Uterus (tissue), 4 donors: ENCODE results near the gene SNU13. TPM values are rescaled to one million over a fixed set of nuclear protein-coding genes. Genes with fewer than 3 reads are reported as not detected.
"Not testable (repeated sequence)": the region's sequence is repeated elsewhere in the genome, so short reads cannot be mapped to it uniquely, and the experiment has no call there.

Source experiments
- DNase-seq, 2 donors: peaks; one replicate each; pipeline ENCODE4 v3.0.0-alpha.2; 2019 to 2020
- H3K27ac ChIP-seq, 2 donors: fragments of 200-600 bp; sonication (generic); 1 replicate in 1 of 2; 2 replicates in 1 of 2; pipeline ENCODE4 v1.5.1; 2016 to 2018
- H3K27me3 ChIP-seq, 2 donors: fragments of 200-600 bp; sonication (generic); one replicate each; pipeline ENCODE4 v1.5.1; 2018 to 2019; ENCODE audit warnings: control low read depth in 1 of 2
- H3K36me3 ChIP-seq, 2 donors: fragments of 200-600 bp; sonication (generic); one replicate each; pipeline ENCODE4 v1.5.1; 2019; ENCODE audit warnings: control low read depth in 1 of 2
- H3K4me1 ChIP-seq, 2 donors: fragments of 200-600 bp; sonication (generic); one replicate each; pipeline ENCODE4 v1.5.1; 2018 to 2019; ENCODE audit warnings: control low read depth in 1 of 2
- H3K4me3 ChIP-seq, 2 donors: fragments of 200-600 bp; sonication (generic); 1 replicate in 1 of 2; 2 replicates in 1 of 2; pipeline ENCODE4 v1.5.1; 2018 to 2019; ENCODE audit warnings: mild to moderate bottlenecking in 1 of 2
- H3K9me3 ChIP-seq, 2 donors: fragments of 200-600 bp; sonication (generic); one replicate each; pipeline ENCODE4 v1.5.1; 2019; ENCODE audit warnings: control low read depth in 1 of 2
- CTCF ChIP-seq, 4 experiments: fragments of 200-600 bp in 2 of 4; fragments of 450-650 bp in 2 of 4; sonication (generic) in 2 of 4; IDR thresholded peaks; one replicate each; pipeline ENCODE4 v1.5.1; 2016 to 2019; ENCODE audit warnings: antibody characterized with exemption in 4 of 4, mild to moderate bottlenecking in 2 of 4, moderate library complexity in 1 of 4
- POLR2A ChIP-seq, 2 donors: fragments of 450-650 bp; IDR thresholded peaks; one replicate each; pipeline ENCODE4 v1.6.1; 2016; ENCODE audit warnings: antibody characterized with exemption in 2 of 2, mild to moderate bottlenecking in 1 of 2, moderate library complexity in 1 of 2
- intact Hi-C: fragments of 100-400 bp; cut with DNase I; formaldehyde crosslinking; loops from one replicate; pipeline ENCODE4 v1.15.1; 2023; ENCODE audit warnings: low total_unique reads
- total RNA-seq, 4 donors: library from RNA; depleted of rRNA in 3 of 4; stranded (reverse); fragments of >200 nt in 3 of 4; gene quantifications; one replicate each; pipeline versions ENCODE4 v1.1.0 to v1.2.4, GENCODE V29; 2014 to 2023
- donor health status: DM: yes; HTN: yes; CAD: no.

Gene SNU13
- total RNA-seq, 4 donors from 2014 or later, result 62.1 to 136 (median 96.2) TPM

- H3K27me3 ChIP-seq, result no peaks in the 10 kb centered on the region
- H3K9me3 ChIP-seq, result no peaks in the 10 kb centered on the region
- peak overlapping the region; percentile 83 to 93 for H3K27ac ChIP-seq
- intact Hi-C loops, result no loop called here
- H3K36me3 ChIP-seq, result no peaks in the 10 kb centered on the region
- DNase-seq, result peak; percentile 85 to 86
- TF ChIP-seq CTCF (IDR thresholded peaks at IDR 0.05), result no peak
- TF ChIP-seq POLR2A (IDR thresholded peaks at IDR 0.05), result peak; percentile 82 to 83
- H3K4me3 ChIP-seq, result peak overlapping the region; percentile 44 to 60
- H3K4me1 ChIP-seq, result no peaks in the 10 kb centered on the region
Measured at GRCh38 chr22:41682033-41682807, 6.4 kb downstream of the SNU13 start.

GRCh38 chr22:41681616-41682015, 7.1 kb downstream of the SNU13 start:
- H3K4me1 ChIP-seq, result no peaks in the 10 kb centered on the region
- TF ChIP-seq CTCF (IDR thresholded peaks at IDR 0.05), result no peak
- TF ChIP-seq POLR2A (IDR thresholded peaks at IDR 0.05), result no peak
- no peaks in the 10 kb centered on the region for H3K36me3 ChIP-seq
- no peaks in the 10 kb centered on the region for H3K9me3 ChIP-seq
- DNase-seq, result no peak
- peak overlapping the region; percentile 83 to 93 for H3K27ac ChIP-seq
- H3K27me3 ChIP-seq, result no peaks in the 10 kb centered on the region
- H3K4me3 ChIP-seq, result peak overlapping the region; percentile 44 to 60
- intact Hi-C loops, result no loop called here

- H3K36me3 ChIP-seq, result no peaks in the 10 kb centered on the region
Measured at GRCh38 chr22:41676134-41676533, 12.5 kb downstream of the SNU13 start.

GRCh38 chr22:41674846-41675340, 13.8 kb downstream of the SNU13 start:
- TF ChIP-seq CTCF (IDR thresholded peaks at IDR 0.05) (no peak), POLR2A (IDR thresholded peaks at IDR 0.05) (no peak)

More at GRCh38 chr22:41676134-41676533, 12.5 kb downstream of the SNU13 start:
- Histone ChIP-seq H3K4me1 (no peaks in the 10 kb centered on the region), H3K27ac (no peak overlapping the region), H3K9me3 (no peaks in the 10 kb centered on the region), H3K4me3 (no peak overlapping the region), H3K27me3 (no peaks in the 10 kb centered on the region)
- DNase-seq, result no peak
- TF ChIP-seq CTCF (IDR thresholded peaks at IDR 0.05), result no peak
- no peak for TF ChIP-seq POLR2A (IDR thresholded peaks at IDR 0.05)
- intact Hi-C loops, result no loop called here

GRCh38 chr22:41672780-41673509, 15.7 kb downstream of the SNU13 start:
- no peaks in the 10 kb centered on the region for H3K9me3 ChIP-seq
- H3K4me3 ChIP-seq, result no peak overlapping the region
- DNase-seq, result no peak
- H3K36me3 ChIP-seq, result no peaks in the 10 kb centered on the region
- TF ChIP-seq POLR2A (IDR thresholded peaks at IDR 0.05) (no peak), CTCF (IDR thresholded peaks at IDR 0.05) (no peak)
- intact Hi-C loops, result no loop called here
- no peaks in the 10 kb centered on the region for H3K27me3 ChIP-seq
- H3K27ac ChIP-seq, result no peak overlapping the region
- no peaks in the 10 kb centered on the region for H3K4me1 ChIP-seq

More at GRCh38 chr22:41674846-41675340, 13.8 kb downstream of the SNU13 start:
- H3K27ac ChIP-seq, result no peak overlapping the region
- no peaks in the 10 kb centered on the region for H3K27me3 ChIP-seq
- DNase-seq, result no peak
- H3K9me3 ChIP-seq, result no peaks in the 10 kb centered on the region
- intact Hi-C loops, result no loop called here
- H3K4me3 ChIP-seq, result no peak overlapping the region
- no peaks in the 10 kb centered on the region for H3K36me3 ChIP-seq
- no peaks in the 10 kb centered on the region for H3K4me1 ChIP-seq

- H3K27ac ChIP-seq, DNase-seq, H3K4me3 ChIP-seq, H3K27me3 ChIP-seq, H3K4me1 ChIP-seq, intact Hi-C loops, H3K36me3 ChIP-seq, H3K9me3 ChIP-seq: not testable (repeated sequence)
Measured at GRCh38 chr22:41672096-41672495, 16.6 kb downstream of the SNU13 start.
